Measurements from ENCODE around the gene SPTAN1. TPM values are rescaled to one million over a fixed set of nuclear protein-coding genes. Genes with fewer than 3 reads are reported as not detected.
A peak's percentile ranks its signal among the peaks of the same experiment; 100 is the strongest.

The SPTAN1 gene
- total RNA-seq, 6 experiments from 2014 or later: 74.6 to 141 (median 98.6) TPM

DNA sequence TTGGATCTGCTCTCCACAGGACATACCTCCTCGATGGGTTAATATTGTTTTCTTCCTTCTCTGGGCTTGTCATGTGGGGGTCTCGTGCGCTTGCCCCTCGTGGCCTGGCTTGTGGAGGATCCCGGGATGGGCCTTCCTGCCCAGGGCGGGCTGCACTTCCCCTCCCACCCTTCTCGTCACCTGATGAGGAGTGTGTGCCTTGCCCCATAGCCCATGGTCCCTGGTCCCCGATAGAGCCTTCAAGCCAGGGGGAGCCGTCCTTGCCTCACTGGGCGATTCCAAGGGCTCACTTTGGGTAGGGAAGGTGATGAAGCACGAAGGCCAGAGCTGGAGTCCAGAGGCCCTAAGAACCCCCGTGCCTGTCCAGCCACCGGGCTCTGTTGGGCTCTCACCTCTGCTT, 75.5 kb downstream of the SPTAN1 start:
- ATAC-seq: peak in 1 of 4 donors; percentile 2
- DNase-seq: no peak
- peak overlapping the region in 1 of 3 donors; percentile 47 for H3K27ac ChIP-seq

DNA sequence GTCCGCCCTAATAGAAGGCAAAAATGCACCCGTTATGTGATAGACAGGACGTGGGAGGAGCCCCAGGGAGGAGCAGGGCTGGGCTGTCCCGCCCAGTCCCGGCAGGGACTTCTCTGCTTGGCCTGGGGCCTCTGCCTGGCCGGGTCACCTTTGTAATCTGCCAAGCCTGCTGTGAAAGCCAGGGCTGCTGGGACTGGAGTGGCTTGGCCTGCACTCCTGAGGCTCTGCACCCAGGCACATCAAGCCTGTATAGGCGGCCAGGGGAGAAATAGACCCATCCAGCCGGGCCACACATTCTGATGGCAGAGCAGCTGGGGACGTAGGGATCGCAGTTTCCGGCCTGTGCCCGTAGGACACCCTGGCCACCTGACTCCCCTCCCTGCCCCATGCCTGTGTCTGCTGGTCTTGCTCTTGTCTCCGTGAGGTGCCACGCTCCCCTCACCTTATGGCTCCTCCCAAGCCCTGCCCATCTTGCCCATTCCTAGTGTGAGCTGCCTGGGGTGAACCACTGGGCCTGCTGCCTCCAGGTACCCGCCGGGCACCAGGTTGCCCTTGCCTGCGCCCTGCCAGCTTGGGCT, 76.2 kb downstream of the SPTAN1 start:
- Histone ChIP-seq H3K4me1 (peaks cover 0 to 42% (median 3%) of the 10 kb centered on the region in 4 donors), H3K36me3 (peaks cover 0 to 75% (median 36%) of the 10 kb centered on the region in 4 donors), H3K4me3 (no peak overlapping the region), H3K27me3 (no peaks in the 10 kb centered on the region), H3K27ac (peak overlapping the region in 1 of 3 donors; percentile 62), H3K9me3 (no peaks in the 10 kb centered on the region)
- 27% methylated on average over 8 of the region's 17 CpGs for WGBS (ENCODE audit: insufficient coverage, low coverage, low lambda C conversion rate, missing lambda C conversion rate)
- peak; percentile 92 to 96 (median 94) for ATAC-seq
- peak; percentile 80 to 93 (median 92) for DNase-seq
- intact Hi-C loops (cut with DNase I): no loop called here
- TF ChIP-seq CTCF (IDR thresholded peaks at IDR 0.05) (no peak), POLR2A (IDR thresholded peaks at IDR 0.05) (no peak)

More for the DNA sequence above, 75.5 kb downstream of the SPTAN1 start:
- TF ChIP-seq POLR2A (IDR thresholded peaks at IDR 0.05): no peak
- no peak for TF ChIP-seq CTCF (IDR thresholded peaks at IDR 0.05)
- WGBS (ENCODE audit: insufficient coverage, low coverage, low lambda C conversion rate, missing lambda C conversion rate): no CpG with 5 or more reads among the region's 13 CpGs
- Histone ChIP-seq H3K4me3 (no peak overlapping the region), H3K9me3 (no peaks in the 10 kb centered on the region), H3K27me3 (no peaks in the 10 kb centered on the region), H3K4me1 (peaks cover 0 to 42% (median 3%) of the 10 kb centered on the region in 4 donors), H3K36me3 (peaks cover 0 to 69% (median 35%) of the 10 kb centered on the region in 4 donors)
- intact Hi-C loops (cut with DNase I): no loop called here

GRCh38 chr9:128629136-128629535, 76.7 kb downstream of the SPTAN1 start:
- intact Hi-C loops (cut with DNase I): no loop called here
- H3K9me3 ChIP-seq: no peaks in the 10 kb centered on the region
- no peak overlapping the region for H3K4me3 ChIP-seq
- H3K27me3 ChIP-seq: no peaks in the 10 kb centered on the region
- TF ChIP-seq CTCF (IDR thresholded peaks at IDR 0.05) (no peak), POLR2A (IDR thresholded peaks at IDR 0.05) (no peak)
- no peak for DNase-seq
- H3K27ac ChIP-seq: peak overlapping the region in 1 of 3 donors; percentile 62
- H3K36me3 ChIP-seq: peaks cover 0 to 80% (median 35%) of the 10 kb centered on the region in 4 donors
- WGBS (ENCODE audit: insufficient coverage, low coverage, low lambda C conversion rate, missing lambda C conversion rate): 77% methylated on average over 4 of the region's 10 CpGs
- H3K4me1 ChIP-seq: peaks cover 0 to 39% (median 3%) of the 10 kb centered on the region in 4 donors
- no peak for ATAC-seq

DNA sequence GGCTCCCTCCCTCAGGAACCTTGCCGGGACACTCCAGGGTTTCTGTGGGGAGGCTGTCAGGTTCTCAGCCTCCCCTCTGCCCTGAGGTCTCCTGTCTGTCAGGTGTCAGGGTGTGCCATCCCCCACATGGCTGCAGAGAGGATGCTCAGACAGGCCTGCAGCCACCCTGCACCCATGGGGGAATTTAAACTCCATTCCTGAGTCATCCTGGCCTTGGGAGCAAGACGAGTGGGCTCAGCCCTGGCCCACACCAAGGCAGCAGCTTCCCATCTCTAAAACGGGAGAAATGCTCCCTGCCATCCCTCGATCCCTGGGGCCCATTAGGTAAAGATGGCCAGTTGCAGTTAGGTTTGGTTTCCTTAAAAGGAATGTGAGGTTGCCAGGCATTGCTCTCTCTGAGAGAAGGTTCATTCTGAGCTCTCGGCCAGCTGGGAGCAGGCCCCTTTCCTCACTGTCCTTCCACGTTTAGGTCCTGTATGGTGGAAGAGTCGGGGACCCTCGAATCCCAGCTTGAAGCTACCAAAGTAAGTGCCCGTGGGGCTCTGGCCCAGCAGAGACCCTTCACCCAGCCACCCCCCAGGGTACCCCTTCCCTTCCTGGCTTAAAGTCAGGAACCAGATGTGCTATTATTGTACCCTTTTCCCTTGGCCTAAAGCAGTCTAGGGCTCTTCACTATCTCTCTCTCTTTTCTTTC, 77.6 kb downstream of the SPTAN1 start:
- H3K27ac ChIP-seq: no peak overlapping the region
- peaks cover 0 to 74% (median 27%) of the 10 kb centered on the region in 4 donors for H3K36me3 ChIP-seq
- ATAC-seq: no peak
- intact Hi-C loops (cut with DNase I): loop anchor here (10.0 kb wide), 2 partner anchors 135 to 195 kb away; no protein-coding TSS in a partner anchor
- H3K4me1 ChIP-seq: peaks cover 0 to 39% (median 5%) of the 10 kb centered on the region in 4 donors
- no peaks in the 10 kb centered on the region for H3K27me3 ChIP-seq
- no peak overlapping the region for H3K4me3 ChIP-seq
- 40% methylated on average over 2 of the region's 9 CpGs for WGBS (ENCODE audit: insufficient coverage, low coverage, low lambda C conversion rate, missing lambda C conversion rate)
- no peaks in the 10 kb centered on the region for H3K9me3 ChIP-seq
- no peak for TF ChIP-seq CTCF (IDR thresholded peaks at IDR 0.05)
- no peak for TF ChIP-seq POLR2A (IDR thresholded peaks at IDR 0.05)
- no peak for DNase-seq

Data from right lobe of liver (tissue), 6 donors.